HCT116 (cell line): ENCODE results near the gene PRPF39. TPM values are rescaled to one million over a fixed set of nuclear protein-coding genes. Genes with fewer than 3 reads are reported as not detected.

Experiments used
- ATAC-seq: fragments of 200-7000 bp; cut with Tn5 transposase; 2 replicates; pipeline ENCODE4 v1.9.1; 2020; ENCODE audit warnings: mild to moderate bottlenecking, moderate library complexity
- BruUV-seq: library from RNA; stranded (reverse); fragments of 400-500 nt; replicated peaks from 2 replicates; lab custom pipeline; 2021; lab: Mats Ljungman, UMichigan
- CTCF ChIA-PET: fragments of 300-600 bp; sonication (Branson Sonifier 250); formaldehyde crosslinking; loops from one replicate; lab custom pipeline; 2021; ENCODE audit warnings: antibody characterized with exemption; lab: Charles Lee
- POLR2A ChIA-PET: fragments of 300-600, 350-600 bp; sonication (Branson Sonifier 250); formaldehyde crosslinking; loops from one replicate; lab custom pipeline; 2021; ENCODE audit warnings: antibody characterized with exemption; lab: Charles Lee
- RAD21 ChIA-PET, 2 experiments: fragments of 300-600 bp; sonication (Branson Sonifier 250); formaldehyde crosslinking; loops; one replicate each; lab custom pipeline; 2023; ENCODE audit warnings: low total read pairs in 2 of 2; ENCODE audit not compliant: uncharacterized antibody in 2 of 2, unreplicated experiment in 2 of 2, low non-redundant PET in 1 of 2; lab: Charles Lee
- DNase-seq: peaks from one replicate; pipeline ENCODE4 v3.0.0-alpha.2; 2010; ENCODE audit warnings: low read depth, low spot score
- H2AFZ ChIP-seq: fragments of 200-600 bp; shearing (Covaris generic), sonication (generic); 2 replicates; pipeline ENCODE4 v1.6.1; 2017; ENCODE audit warnings: low read depth, mixed run types, mixed read lengths, antibody characterized with exemption, low read length; ENCODE audit not compliant: poor library complexity, severe bottlenecking
- H3K27ac ChIP-seq: 2 replicates; pipeline ENCODE4 v1.5.1; 2012; ENCODE audit warnings: low read depth, low read length
- H3K27me3 ChIP-seq: fragments of 200-600 bp; sonication (generic); 2 replicates; pipeline ENCODE4 v1.6.1; 2016; ENCODE audit warnings: mixed run types, low read length, mixed read lengths; ENCODE audit not compliant: insufficient read depth
- H3K36me3 ChIP-seq, 2 experiments: fragments of 200-500 bp in 1 of 2; fragments of 200-600 bp in 1 of 2; sonication (Bioruptor generic) in 1 of 2; sonication (generic) in 1 of 2; 2 replicates each; pipeline versions ENCODE4 v1.5.1 to v1.6.1; 2014 to 2016; ENCODE audit warnings: low read length in 2 of 2, inconsistent platforms in 1 of 2, mixed read lengths in 1 of 2, mixed run types in 1 of 2; ENCODE audit not compliant: insufficient read depth in 2 of 2, control insufficient read depth in 1 of 2
- H3K4me1 ChIP-seq, 2 experiments: fragments of 200-600 bp in 1 of 2; sonication (generic) in 1 of 2; 2 replicates each; pipeline versions ENCODE4 v1.5.1 to v1.6.1; 2012 to 2017; ENCODE audit warnings: low read length in 2 of 2, inconsistent platforms in 1 of 2, mild to moderate bottlenecking in 1 of 2, mixed read lengths in 1 of 2, mixed run types in 1 of 2, moderate library complexity in 1 of 2; ENCODE audit not compliant: insufficient read depth in 2 of 2, control insufficient read depth in 1 of 2
- H3K4me2 ChIP-seq: fragments of 200-600 bp; sonication (generic); 2 replicates; pipeline ENCODE4 v1.6.1; 2017; ENCODE audit warnings: mixed run types, low read length, mixed read lengths
- H3K4me3 ChIP-seq, 2 experiments: fragments of 200-600 bp in 1 of 2; sonication (generic) in 1 of 2; replicated peaks in 1 of 2; 2 replicates each; pipeline ENCODE4 v1.5.1; 2011 to 2016; ENCODE audit warnings: low read length in 2 of 2, control low read depth in 1 of 2, low read depth in 1 of 2, mild to moderate bottlenecking in 1 of 2, mixed read lengths in 1 of 2, mixed run types in 1 of 2
- H3K79me2 ChIP-seq: fragments of 200-600 bp; sonication (generic); 2 replicates; pipeline ENCODE4 v1.6.1; 2017; ENCODE audit warnings: mild to moderate bottlenecking, mixed run types, low read length, moderate library complexity, mixed read lengths; ENCODE audit not compliant: insufficient read depth
- H3K9ac ChIP-seq: fragments of 200-600 bp; sonication (generic); 2 replicates; pipeline ENCODE4 v1.6.1; 2016; ENCODE audit warnings: low read length, mixed read lengths
- H3K9me2 ChIP-seq: fragments of 200-600 bp; sonication (generic), shearing (Covaris generic); 2 replicates; pipeline ENCODE4 v1.6.1; 2017; ENCODE audit warnings: mixed run types, mild to moderate bottlenecking, moderate library complexity; ENCODE audit not compliant: insufficient read depth
- H3K9me3 ChIP-seq, 2 experiments: fragments of 200-500 bp in 1 of 2; fragments of 200-600 bp in 1 of 2; sonication (Bioruptor generic) in 1 of 2; sonication (generic) in 1 of 2; 2 replicates each; pipeline ENCODE4 v1.6.1; 2014 to 2017; ENCODE audit warnings: low read length in 2 of 2, mixed read lengths in 2 of 2, inconsistent platforms in 1 of 2, low read depth in 1 of 2, mild to moderate bottlenecking in 1 of 2, mixed run types in 1 of 2, moderate library complexity in 1 of 2; ENCODE audit not compliant: control insufficient read depth in 1 of 2, insufficient read depth in 1 of 2
- H4K20me1 ChIP-seq: fragments of 200-600 bp; sonication (generic), shearing (Covaris generic); 2 replicates; pipeline ENCODE4 v1.6.1; 2017; ENCODE audit warnings: mixed run types, mild to moderate bottlenecking, moderate library complexity; ENCODE audit not compliant: insufficient read depth
- CBX3 ChIP-seq: IDR thresholded peaks from 2 replicates; pipeline ENCODE4 v1.6.1; 2012; ENCODE audit warnings: low read depth
- CEBPB ChIP-seq: IDR thresholded peaks from 2 replicates; pipeline ENCODE4 v1.6.1; 2012; ENCODE audit warnings: low read depth
- EGR1 ChIP-seq: IDR thresholded peaks from 2 replicates; pipeline ENCODE4 v1.6.1; 2012; ENCODE audit warnings: low read depth
- ELF1 ChIP-seq: IDR thresholded peaks from 2 replicates; pipeline ENCODE4 v1.6.1; 2012; ENCODE audit warnings: low read depth, borderline replicate concordance
- EZH2 ChIP-seq: fragments of 200-600 bp; sonication (generic); IDR thresholded peaks from 2 replicates; pipeline ENCODE4 v1.6.1; 2017; ENCODE audit warnings: antibody characterized with exemption, mixed run types
- EZH2phosphoT487 ChIP-seq: fragments of 200-600 bp; IDR thresholded peaks from 2 replicates; pipeline ENCODE4 v1.6.1; 2018; ENCODE audit warnings: antibody characterized with exemption, borderline replicate concordance
- FOSL1 ChIP-seq: IDR thresholded peaks from 2 replicates; pipeline ENCODE4 v1.6.1; 2012; ENCODE audit warnings: low read depth
- JUND ChIP-seq: IDR thresholded peaks from 2 replicates; pipeline ENCODE4 v1.6.1; 2012
- MAX ChIP-seq: IDR thresholded peaks from 2 replicates; pipeline ENCODE4 v1.6.1; 2012
- POLR2A ChIP-seq: IDR thresholded peaks from 2 replicates; pipeline ENCODE4 v1.7.0; 2011; ENCODE audit warnings: borderline replicate concordance; ENCODE audit not compliant: insufficient read depth, insufficient read length; ENCODE audit errors: extremely low read depth
- RAD21 ChIP-seq: IDR thresholded peaks from 2 replicates; pipeline ENCODE4 v1.6.1; 2012; ENCODE audit warnings: low read depth, mild to moderate bottlenecking
- SIN3A ChIP-seq: IDR thresholded peaks from 2 replicates; pipeline ENCODE4 v1.6.1; 2012; ENCODE audit warnings: low read depth
- SP1 ChIP-seq: IDR thresholded peaks from 2 replicates; pipeline ENCODE4 v1.6.1; 2012; ENCODE audit warnings: low read depth
- TCF7L2 ChIP-seq: IDR thresholded peaks from 2 replicates; pipeline ENCODE4 v1.7.0; 2011; ENCODE audit warnings: borderline replicate concordance, inconsistent platforms; ENCODE audit not compliant: insufficient read depth, insufficient read length; ENCODE audit errors: extremely low read depth
- YY1 ChIP-seq: IDR thresholded peaks from 2 replicates; pipeline ENCODE4 v1.6.1; 2011; ENCODE audit warnings: low read length, low read depth, moderate library complexity, mild to moderate bottlenecking; ENCODE audit not compliant: insufficient replicate concordance; ENCODE audit errors: extremely low read depth
- ZNF274 ChIP-seq: fragments of 200-500 bp; sonication (Bioruptor generic); IDR thresholded peaks from 2 replicates; pipeline ENCODE4 v1.6.1; 2014; ENCODE audit warnings: mild to moderate bottlenecking, low read depth, low read length, inconsistent platforms
- intact Hi-C: fragments of 100-400 bp; cut with micrococcal nuclease; formaldehyde crosslinking; loops from 2 replicates; pipeline ENCODE4 v1.10.0; 2022
- total RNA-seq: library from RNA; stranded (reverse); gene quantifications from one replicate; pipeline ENCODE4 v1.2.1, GENCODE V29; 2021; ENCODE audit not compliant: unreplicated experiment
- TF ChIP-seq, protein P1 (sequence below): IDR thresholded peaks from 2 replicates; pipeline ENCODE4 v1.6.1; 2012
- TF ChIP-seq, protein P2 (sequence below), 3 experiments: fragments of 200-600 bp in 1 of 3; sonication (generic) in 1 of 3; IDR thresholded peaks in 2 of 3; conservative IDR thresholded peaks in 1 of 3; 2 replicates each; pipeline ENCODE4 v1.5.1; 2012 to 2017; ENCODE audit warnings: low read depth in 2 of 3, low read length in 2 of 3, antibody characterized with exemption in 1 of 3, borderline replicate concordance in 1 of 3, control low read depth in 1 of 3, mild to moderate bottlenecking in 1 of 3, mixed read lengths in 1 of 3, mixed run types in 1 of 3, moderate library complexity in 1 of 3; ENCODE audit not compliant: insufficient read depth in 1 of 3
- TF ChIP-seq, protein P3 (sequence below): IDR thresholded peaks from 2 replicates; pipeline ENCODE4 v1.6.1; 2012; ENCODE audit warnings: low read depth

PRPF39 gene
- total RNA-seq, 1 experiment from 2014 or later = 44.7 TPM

- Histone ChIP-seq H3K36me3 (peaks cover 0 to 3% of the 10 kb centered on the region in 2 experiments; a peak in 1 of 4 replicates), H3K9me3 (no peaks in the 10 kb centered on the region), H3K9me2 (no peaks in the 10 kb centered on the region), H3K27ac (peak overlapping the region; percentile 80; the same call in 1 of the 2 replicates), H3K4me3 (peak overlapping the region; percentile 95 to 96), H2AFZ (no peak overlapping the region), H3K79me2 (peaks cover 61% of the 10 kb centered on the region), H3K4me2 (peak overlapping the region; percentile 84), H3K4me1 (peaks cover 5 to 18% of the 10 kb centered on the region in 2 experiments; a peak in 3 of 4 replicates), H4K20me1 (peaks cover 28% of the 10 kb centered on the region; the same call in 1 of the 2 replicates), H3K27me3 (no peaks in the 10 kb centered on the region), H3K9ac (peak overlapping the region; percentile 96)
- intact Hi-C loops = no loop called here
- POLR2A ChIA-PET = no interaction called here
- BruUV-seq = no TSS peak
- TF ChIP-seq POLR2A = no peak
- no peak for TF ChIP-seq JUND
- TF ChIP-seq, protein P1, sequence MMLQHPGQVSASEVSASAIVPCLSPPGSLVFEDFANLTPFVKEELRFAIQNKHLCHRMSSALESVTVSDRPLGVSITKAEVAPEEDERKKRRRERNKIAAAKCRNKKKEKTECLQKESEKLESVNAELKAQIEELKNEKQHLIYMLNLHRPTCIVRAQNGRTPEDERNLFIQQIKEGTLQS = no peak
- no peak for TF ChIP-seq EZH2
- TF ChIP-seq FOSL1 = no peak
- TF ChIP-seq, protein P2, sequence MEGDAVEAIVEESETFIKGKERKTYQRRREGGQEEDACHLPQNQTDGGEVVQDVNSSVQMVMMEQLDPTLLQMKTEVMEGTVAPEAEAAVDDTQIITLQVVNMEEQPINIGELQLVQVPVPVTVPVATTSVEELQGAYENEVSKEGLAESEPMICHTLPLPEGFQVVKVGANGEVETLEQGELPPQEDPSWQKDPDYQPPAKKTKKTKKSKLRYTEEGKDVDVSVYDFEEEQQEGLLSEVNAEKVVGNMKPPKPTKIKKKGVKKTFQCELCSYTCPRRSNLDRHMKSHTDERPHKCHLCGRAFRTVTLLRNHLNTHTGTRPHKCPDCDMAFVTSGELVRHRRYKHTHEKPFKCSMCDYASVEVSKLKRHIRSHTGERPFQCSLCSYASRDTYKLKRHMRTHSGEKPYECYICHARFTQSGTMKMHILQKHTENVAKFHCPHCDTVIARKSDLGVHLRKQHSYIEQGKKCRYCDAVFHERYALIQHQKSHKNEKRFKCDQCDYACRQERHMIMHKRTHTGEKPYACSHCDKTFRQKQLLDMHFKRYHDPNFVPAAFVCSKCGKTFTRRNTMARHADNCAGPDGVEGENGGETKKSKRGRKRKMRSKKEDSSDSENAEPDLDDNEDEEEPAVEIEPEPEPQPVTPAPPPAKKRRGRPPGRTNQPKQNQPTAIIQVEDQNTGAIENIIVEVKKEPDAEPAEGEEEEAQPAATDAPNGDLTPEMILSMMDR (IDR thresholded peaks at IDR 0.05 in 2 of 3, conservative IDR thresholded peaks at IDR 0.05 in 1 of 3; ENCODE audit: borderline replicate concordance in 1 of 3, insufficient read depth in 1 of 3, low read depth in 2 of 3, low read length in 2 of 3) = no peak
- no peak for TF ChIP-seq ELF1
- no peak for TF ChIP-seq ZNF274
- TF ChIP-seq RAD21 = no peak
- no peak for TF ChIP-seq MAX
- no peak for TF ChIP-seq SP1
- TF ChIP-seq CBX3 = no peak
- no peak for TF ChIP-seq EGR1
- TF ChIP-seq, protein P3, sequence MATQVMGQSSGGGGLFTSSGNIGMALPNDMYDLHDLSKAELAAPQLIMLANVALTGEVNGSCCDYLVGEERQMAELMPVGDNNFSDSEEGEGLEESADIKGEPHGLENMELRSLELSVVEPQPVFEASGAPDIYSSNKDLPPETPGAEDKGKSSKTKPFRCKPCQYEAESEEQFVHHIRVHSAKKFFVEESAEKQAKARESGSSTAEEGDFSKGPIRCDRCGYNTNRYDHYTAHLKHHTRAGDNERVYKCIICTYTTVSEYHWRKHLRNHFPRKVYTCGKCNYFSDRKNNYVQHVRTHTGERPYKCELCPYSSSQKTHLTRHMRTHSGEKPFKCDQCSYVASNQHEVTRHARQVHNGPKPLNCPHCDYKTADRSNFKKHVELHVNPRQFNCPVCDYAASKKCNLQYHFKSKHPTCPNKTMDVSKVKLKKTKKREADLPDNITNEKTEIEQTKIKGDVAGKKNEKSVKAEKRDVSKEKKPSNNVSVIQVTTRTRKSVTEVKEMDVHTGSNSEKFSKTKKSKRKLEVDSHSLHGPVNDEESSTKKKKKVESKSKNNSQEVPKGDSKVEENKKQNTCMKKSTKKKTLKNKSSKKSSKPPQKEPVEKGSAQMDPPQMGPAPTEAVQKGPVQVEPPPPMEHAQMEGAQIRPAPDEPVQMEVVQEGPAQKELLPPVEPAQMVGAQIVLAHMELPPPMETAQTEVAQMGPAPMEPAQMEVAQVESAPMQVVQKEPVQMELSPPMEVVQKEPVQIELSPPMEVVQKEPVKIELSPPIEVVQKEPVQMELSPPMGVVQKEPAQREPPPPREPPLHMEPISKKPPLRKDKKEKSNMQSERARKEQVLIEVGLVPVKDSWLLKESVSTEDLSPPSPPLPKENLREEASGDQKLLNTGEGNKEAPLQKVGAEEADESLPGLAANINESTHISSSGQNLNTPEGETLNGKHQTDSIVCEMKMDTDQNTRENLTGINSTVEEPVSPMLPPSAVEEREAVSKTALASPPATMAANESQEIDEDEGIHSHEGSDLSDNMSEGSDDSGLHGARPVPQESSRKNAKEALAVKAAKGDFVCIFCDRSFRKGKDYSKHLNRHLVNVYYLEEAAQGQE = no peak
- no peak for TF ChIP-seq EZH2phosphoT487
- no peak for TF ChIP-seq SIN3A
- no peak for TF ChIP-seq CEBPB
- no peak for TF ChIP-seq YY1
- no peak for TF ChIP-seq TCF7L2
- RAD21 ChIA-PET = no interaction called here
- CTCF ChIA-PET = no interaction called here
- no peak for DNase-seq
- no peak for ATAC-seq
Observed at GRCh38 chr14:45084946-45085346, 1.0 kb downstream of the PRPF39 start.
